ENCODE data around the gene ZNF516.

The ZNF516 gene

DNA sequence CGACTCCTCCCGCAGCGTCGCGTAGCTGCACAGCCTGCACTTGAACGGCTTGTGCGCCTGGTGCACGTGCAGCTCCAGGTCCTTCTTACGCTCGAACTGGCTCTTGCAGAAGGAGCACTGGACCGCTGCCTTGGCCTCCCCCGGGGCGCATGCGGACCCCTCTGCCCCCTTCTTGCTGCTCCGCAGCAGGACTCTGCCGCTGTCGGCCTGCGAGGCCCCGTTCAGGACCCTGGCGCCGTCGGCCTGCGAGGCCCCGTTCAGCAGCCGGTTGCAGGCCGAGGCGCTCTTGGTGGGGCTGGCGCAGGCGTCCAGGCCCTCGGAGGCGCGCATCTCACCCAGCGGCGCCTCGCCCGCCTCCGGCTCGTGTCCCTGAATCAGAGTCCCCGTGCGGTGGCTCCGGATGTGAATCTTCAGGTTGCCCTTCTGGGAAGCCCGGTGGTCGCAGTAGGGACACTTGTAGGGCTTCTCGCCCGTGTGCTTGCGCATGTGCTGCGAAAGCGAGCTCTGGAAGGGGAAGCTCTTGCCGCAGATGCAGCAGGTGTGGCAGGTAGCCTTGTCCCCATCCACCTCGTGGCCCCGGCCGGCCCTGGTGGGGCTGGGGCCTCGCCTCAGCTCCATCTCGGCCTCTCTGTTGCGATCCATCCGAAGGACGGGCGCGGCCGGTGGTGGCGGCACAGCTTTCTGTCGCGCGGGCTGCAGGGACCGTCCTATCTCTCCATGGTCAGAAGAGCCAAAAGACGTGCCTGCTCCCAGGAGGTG is 52.5 kb downstream of the ZNF516 start:
- no peak for DNase-seq (ENCODE audit: low read depth in 4 of 4, low spot score in 1 of 4)

DNA sequence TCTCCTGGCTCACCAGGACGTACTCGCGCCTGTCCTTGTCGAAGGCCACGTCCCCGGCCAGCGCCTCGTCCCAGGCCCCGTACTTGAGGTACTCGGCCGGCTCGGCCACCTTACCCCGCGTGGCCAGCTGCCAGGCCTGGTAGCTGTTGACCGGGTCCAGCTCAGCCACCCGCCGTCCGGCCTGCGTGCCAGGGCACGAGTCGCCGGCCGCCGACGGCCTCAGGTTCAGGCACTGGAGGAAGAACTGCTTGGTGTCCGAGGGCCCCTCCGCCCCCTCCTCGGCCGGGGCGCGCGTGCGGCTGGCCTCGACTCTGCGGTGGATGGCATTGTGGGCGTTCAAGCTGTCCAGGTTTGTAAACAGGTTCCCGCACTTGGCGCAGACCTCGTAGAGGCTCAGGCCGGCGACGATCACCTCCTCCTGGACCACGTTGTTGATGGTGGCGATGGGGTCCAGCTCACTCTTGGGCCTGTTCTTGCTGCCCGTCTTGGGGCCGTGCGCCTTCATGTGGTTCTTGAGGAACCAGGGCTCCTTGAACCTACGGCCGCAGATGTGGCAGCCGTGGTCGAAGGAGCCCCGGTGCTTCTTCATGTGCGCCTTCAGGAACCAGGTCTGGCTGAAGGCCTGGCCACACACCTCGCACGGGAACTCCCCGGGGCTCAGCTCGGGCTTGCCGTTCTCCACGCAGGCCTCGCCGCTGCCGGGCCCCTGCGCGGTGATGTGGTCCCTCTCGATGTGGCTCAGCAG is 53.2 kb downstream of the ZNF516 start:
- DNase-seq (ENCODE audit: low read depth in 4 of 4, low spot score in 1 of 4), result no peak

DNA sequence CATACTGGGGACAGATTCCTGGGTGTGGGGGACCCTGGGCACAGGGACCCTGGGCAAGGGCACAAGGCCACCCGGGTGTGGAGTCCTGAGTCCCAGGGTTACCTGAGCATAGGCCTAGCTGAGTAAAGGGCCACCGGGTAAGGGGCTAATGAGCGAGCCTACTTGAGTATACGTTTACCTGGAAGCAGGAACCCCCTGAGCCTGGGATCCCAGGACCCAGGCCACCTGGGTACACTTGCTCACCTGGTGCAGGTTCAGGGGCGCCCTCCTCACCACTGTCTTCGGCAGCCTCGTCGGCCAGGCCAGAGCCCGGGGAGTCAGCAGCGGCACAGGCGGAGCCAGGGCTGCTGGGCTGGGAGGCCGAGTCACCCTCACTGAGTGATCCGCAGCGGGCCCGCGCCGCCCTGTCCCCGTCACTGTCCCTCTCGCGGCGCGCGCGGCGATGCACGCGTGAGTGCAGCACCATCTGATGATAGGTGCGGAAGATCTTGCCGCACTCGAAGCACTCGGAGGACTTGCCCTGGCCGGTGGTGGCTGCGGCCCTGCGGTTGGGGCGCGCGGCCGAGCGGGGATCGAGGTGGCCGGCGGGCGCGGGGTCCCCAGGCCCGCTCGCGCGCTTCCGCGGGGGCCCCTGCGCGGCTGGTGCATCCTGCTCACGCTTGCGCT is 53.9 kb downstream of the ZNF516 start:
- no peak for DNase-seq (ENCODE audit: low read depth in 4 of 4, low spot score in 1 of 4)

DNA sequence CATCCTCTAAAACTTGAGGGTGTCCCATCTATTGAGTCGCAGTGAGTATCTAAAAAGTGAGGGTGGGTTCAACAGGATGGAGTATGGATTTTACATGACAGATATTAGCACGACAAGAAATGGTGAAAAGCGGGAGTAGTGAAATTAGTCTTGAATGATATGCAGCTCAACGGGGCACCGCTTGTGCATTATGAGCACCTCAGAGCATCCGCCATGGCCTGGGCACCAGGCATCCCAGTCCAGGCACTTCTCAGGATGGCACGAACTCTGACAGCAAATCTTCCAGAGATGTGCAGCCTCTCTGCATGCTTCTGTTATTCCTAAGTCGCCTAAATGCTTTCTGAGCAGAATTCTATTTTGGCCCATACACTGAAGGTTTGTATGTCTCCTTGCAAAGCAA is 57.1 kb downstream of the ZNF516 start:
- no peak for DNase-seq (ENCODE audit: low read depth in 4 of 4, low spot score in 1 of 4)

DNA sequence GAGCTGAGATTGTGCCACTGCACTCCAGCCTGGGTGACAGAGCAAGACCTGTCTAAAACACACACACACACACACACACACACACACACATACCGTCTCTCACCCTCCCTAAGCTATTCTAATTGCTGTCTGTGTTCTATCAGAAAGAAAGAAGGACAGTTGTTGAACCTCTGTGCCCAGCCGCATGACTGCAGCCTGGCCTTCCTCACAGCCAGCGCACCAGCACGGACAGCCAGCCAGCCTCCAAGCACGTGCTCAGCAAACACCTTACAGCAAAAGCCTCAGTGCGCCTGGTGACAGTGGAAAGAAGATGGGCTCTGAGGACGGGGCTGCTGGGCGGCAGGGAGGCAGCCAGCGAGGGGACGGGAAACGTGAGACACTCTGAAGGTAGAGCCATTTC is 58.0 kb downstream of the ZNF516 start:
- no peak for DNase-seq (ENCODE audit: low read depth in 4 of 4, low spot score in 1 of 4)

DNA sequence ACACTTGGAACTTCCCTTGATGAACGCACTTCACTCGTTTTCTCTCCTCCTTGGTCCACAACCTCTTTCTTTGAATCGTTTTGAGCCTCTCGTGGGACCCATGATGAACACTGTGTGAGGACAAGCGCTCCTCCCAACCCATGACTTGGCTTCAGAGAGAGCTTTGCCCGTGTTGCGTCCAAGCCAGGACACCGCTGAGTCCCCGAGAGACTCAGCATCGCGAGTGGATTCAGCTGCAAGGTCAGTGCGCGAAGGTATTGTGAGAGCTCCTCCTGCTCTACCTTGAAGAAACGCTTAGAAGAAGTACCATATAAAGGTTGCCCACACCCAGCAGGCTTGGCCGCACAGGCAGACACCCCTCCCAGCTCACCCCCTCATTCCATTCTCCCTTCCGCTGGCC is 58.7 kb downstream of the ZNF516 start:
- no peak for DNase-seq (ENCODE audit: low read depth in 4 of 4, low spot score in 1 of 4)

DNA sequence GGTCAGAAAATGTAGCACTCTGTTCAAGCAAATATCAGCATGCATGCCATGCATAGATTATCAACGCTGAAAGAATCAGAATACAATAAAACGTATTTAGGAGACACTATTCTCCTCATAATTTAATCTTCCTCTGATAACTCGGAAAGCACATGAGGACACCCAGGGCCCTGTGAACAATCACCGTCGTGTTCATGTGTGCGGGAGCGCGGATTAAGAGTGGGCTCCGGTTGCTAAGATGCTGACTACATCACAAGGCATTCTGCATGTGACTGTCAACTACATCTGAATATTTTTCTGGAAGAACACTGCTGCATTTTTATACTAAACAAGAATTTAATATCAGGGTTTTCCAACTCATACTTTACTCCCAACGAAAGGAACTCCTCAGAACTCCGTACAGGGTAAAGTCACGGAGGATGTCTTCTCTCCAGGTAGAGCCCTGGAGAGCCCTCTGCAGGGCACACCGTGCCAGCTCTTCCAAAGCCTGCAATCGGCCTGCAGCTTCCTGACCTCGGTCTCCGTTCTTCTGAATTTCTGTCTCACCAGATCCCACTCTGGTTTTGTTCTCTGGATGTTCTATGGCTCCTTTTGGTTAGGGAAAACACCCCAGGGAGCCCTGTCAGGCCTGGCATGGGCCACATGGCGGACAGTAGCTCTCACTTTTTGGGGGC is 59.6 kb downstream of the ZNF516 start:
- DNase-seq (ENCODE audit: low read depth in 4 of 4, low spot score in 1 of 4), result no peak

DNA sequence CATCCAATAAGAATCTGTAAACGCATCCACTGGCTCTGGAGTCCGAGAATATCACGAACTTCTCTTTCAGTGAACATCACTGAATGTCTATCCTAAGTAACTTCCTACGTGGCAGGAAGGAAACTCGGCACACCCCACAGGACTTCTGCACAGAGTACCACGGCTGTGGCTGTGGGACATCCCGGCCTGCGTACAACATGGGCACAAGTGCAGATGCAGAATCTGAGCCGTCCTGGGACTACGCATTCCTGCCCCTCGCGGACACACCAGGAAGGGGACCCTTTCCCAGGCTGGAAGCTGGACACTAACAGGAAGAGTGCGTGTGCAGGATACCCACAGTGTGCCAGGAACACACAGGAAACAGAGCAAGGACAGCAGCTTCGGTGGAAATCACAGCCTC is 60.6 kb downstream of the ZNF516 start:
- DNase-seq (ENCODE audit: low read depth in 4 of 4, low spot score in 1 of 4), result no peak

DNA sequence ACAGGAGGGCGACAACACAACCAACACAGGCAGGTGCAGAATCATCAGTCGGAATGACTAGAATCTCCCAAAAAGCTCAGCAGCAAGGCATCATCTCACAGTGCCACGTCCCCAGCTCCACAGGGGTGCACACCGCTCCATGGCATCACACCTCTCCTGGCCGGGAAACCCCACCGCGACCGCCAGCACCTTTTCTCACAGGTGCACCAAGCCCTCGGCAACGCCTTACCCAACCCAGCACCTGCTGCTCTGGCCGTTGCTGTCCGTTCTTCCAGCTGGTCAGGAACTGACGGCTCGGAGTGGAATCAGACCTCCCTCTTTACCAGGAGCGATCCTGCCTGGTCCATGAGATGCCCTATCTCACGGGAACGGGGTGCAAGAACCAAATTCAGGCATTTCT is 61.3 kb downstream of the ZNF516 start:
- no peak for DNase-seq (ENCODE audit: low read depth in 4 of 4, low spot score in 1 of 4)

DNA sequence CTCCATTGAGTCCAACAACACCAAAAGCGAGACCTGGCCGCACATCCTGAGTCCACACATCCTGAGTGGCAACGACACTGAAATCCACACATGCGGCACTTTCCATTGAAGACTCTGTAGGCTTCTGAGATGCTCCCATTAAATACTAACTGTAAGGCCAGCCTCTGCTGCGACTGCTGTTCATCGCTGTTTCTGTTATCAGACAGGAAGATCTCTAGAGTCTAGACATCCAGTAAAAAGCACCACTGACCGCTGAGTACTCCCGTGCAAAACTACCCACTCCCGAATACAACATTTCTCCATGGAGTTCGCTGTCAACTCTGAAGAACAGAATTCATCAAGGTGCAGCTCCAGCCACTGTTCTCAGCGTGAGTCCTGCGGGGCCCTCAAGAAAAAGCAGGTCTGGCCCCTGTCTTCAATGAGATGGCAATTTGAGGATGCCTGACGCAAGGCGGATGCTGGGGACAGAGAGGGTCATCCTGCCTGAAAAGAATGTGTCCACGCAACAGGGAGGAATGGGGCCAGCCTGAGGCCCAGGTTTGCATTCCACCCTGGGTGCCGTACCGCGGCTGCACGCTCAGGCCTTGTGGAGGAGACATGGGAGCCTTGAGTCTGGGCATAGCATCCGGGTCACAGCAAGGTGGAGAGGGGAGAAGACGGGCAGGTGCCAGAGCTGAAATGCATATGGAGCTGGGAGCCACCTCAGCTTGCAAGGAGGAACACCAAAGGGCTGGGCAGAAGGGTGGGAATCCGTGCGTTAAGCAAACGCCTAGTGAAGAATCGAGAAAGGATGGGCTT is 61.9 kb downstream of the ZNF516 start:
- no peak for DNase-seq (ENCODE audit: low read depth in 4 of 4, low spot score in 1 of 4)

DNA sequence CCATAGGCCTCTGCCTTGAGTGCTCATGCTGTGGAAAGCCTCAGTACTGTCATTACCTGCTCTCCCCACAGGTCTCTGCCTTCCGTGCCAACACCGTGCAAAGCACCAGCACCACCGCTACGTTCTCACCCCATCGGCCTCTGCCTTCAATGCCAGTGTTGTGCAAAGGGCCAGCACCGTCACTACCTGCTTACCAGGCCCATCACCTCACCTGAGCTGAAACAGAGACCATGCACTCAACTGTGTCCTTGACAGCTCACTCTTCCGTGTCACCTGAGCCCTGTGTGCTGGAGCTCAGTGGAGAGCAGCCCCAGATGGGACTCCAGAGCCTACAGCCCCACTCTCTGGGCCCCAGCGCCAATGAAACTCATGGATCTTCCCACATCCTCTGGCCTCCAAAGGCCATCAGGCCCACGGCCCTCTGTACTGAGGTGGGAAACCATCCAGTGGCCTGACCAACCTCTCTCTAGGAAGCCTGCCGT is 62.7 kb downstream of the ZNF516 start:
- no peak for DNase-seq (ENCODE audit: low read depth in 4 of 4, low spot score in 1 of 4)

DNA sequence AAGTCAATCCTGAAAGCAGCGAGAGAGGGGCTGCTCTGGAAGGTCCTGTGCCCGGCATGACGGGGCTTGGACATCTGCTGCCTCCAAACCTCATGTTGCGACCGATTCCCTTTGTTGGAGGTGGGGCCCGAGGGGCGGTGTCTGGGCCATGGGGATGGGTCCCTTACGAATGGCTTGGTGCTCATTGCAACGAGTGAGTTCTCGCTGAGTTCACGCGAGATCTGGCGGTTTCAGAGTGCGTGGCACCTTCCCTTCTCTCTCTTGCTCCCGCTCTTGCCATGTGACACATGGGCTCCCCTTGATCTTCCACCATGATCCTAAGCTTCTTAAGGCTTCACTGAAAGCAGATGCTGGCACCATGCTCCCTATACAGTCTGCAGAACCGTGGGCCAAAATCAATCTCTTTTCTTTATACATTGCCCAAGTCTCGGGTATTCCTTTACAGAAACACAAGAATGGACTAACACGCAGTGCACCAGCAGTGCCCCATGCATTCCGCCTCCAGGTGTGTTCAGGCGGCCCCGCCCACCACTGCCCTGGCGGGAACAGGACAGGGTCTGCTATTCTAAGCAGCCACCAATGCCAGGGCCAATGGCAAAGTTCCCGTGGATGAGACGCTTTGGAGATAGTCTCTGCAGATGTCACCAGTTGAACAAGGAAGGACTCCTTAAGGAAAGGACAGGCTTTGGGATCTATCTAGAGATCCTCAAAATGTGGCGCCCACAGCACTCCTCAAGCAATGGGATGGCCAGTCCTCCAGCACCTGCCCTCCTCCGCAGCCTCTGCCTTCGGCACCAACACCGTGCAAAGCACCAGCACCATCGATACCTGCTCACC is 63.4 kb downstream of the ZNF516 start:
- DNase-seq (ENCODE audit: low read depth in 4 of 4, low spot score in 1 of 4), result no peak

DNA sequence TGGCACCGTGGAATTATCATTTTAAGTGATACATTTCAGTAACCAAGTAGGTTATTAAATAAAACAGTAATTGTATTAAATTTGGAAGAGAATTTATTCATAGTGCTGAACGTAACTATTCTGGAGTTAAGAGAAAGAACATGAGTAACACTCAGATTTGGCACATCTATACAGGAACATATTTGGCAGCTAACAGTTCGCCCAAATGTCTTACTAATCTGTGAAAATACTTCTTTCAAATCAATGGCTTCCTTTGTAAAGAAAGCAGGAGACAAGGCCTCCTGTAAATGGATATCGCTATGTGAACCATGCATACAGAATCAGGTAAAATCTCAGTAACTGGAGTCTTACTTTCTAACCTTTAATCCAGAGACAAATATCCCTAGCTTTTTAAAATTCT is 64.4 kb downstream of the ZNF516 start:
- DNase-seq (ENCODE audit: low read depth in 4 of 4, low spot score in 1 of 4), result no peak

DNA sequence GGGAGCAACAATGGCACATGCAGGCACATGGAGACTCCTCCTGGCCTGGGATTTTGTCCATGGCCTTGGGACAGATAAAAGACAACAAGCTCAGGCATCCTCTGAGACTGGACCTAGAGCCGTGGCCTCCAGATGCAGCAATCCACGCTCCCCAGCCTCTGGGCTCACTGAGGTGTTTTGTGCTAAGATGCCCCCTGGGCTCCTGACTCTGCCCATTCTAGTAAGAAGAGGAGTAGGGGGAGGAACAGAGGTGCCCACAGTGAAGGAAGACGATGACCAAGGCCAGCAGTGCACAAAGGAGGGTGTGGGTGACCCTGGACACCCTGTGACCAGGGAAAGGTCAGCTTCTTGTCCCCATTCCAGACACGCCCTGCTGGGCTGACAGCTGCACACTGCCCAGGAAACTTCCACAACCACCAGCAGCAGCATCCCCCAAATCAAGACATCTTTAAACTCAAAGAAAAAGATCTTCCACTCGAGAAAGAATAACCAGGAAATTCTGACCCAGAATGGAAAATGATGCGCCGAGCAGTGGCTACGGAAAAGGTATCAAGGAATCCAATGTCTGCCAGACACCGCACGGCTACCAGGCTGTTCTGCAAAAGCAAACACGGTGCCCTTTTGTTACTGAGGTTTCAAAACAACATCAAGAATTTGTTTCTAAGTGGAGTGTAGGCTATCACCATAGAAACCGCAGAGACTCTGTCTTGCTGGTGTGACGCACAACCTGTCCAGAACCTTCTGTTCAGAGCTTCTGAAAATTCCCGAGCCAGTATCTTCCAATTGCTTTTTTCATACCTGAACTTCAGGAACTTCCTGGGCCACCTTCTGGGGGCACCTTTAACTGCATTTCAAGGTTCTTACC is 65.5 kb downstream of the ZNF516 start:
- no peak for DNase-seq (ENCODE audit: low read depth in 4 of 4, low spot score in 1 of 4)

DNA sequence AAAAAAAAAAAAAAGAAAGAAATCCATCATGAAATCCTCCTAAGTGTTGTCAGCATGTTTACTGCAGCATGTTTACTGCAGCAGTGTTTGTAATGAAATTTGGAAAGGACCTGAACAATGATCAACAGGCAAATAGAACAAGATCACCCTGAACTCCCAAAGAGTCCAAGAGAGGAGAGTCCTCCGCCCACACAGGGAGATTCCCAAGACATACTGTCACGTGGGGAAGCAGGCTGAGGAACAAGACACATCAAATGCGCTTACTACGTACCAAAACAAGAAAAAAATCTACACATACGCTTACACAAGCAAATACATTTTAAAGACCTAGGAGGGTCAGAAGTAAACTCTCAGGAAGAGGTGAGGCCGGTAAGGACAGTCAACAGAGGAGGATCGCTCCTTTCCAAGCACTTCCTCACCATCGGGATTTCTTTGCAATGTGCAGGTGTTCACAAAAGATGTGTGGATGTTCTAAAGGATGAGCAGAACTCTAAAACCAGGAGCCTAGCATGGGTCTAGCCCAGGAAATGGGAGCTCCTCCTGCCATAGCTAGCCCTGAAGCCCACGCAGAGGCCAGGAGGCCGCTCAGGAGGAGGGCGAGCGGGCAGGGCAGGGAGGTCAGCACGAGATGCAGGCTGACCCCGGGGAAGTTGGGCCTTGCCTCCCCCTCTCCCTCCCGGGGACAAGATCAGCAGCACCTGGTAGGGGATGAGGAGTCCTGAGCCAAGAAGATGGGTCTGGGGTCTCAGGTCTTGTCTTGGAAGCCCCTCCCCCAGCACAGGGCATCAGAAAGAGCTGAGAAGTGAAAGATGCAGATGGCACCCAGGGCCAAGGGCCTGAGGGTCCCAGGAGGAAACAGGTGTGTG is 66.4 kb downstream of the ZNF516 start:
- DNase-seq (ENCODE audit: low read depth in 4 of 4, low spot score in 1 of 4), result no peak

DNA sequence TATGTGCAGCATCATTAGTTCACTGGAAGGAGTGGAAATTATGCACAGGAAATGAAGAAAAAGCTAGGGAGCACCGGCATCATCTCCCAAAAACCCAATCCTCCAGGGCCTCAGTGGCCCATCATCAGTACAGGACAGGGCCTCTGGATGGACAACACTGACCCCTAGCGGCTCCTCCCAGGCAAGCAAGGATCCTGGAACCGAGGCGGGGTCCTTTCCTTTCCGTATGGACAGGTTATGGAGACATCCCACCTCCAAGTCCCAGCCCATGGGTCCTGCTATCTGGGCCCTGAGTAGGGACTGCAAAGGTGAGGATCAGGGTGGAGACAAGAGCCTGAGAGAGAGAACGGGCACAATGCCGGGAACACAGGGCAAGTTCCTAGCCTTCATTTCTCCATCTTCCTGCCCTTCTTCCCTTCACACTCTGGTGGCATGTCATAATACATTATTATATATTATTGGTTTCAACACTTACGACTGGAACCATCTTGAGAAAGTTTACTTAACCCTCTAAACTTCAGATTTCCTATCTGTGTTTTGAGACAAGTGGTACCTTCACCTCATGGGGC is 68.2 kb downstream of the ZNF516 start:
- DNase-seq (ENCODE audit: low read depth in 4 of 4, low spot score in 1 of 4), result no peak

All from stimulated activated CD4-positive, alpha-beta T cell treated with anti-CD3 and anti-CD28 coated beads, Interleukin-1b, Interleukin-23, amount 100 ng/mL, for 24 hours (primary cell).